Activated naive CD4-positive, alpha-beta T cell treated with anti-CD3 and anti-CD28 coated beads, Interleukin-2, amount 50 U/mL, for 16 hours (primary cell): Measurements from ENCODE around the gene HYPK.

Experiments used
- DNase-seq: peaks from one replicate; pipeline ENCODE4 v3.0.0-alpha.2; 2020

The HYPK gene, protein sequence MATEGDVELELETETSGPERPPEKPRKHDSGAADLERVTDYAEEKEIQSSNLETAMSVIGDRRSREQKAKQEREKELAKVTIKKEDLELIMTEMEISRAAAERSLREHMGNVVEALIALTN

DNA sequence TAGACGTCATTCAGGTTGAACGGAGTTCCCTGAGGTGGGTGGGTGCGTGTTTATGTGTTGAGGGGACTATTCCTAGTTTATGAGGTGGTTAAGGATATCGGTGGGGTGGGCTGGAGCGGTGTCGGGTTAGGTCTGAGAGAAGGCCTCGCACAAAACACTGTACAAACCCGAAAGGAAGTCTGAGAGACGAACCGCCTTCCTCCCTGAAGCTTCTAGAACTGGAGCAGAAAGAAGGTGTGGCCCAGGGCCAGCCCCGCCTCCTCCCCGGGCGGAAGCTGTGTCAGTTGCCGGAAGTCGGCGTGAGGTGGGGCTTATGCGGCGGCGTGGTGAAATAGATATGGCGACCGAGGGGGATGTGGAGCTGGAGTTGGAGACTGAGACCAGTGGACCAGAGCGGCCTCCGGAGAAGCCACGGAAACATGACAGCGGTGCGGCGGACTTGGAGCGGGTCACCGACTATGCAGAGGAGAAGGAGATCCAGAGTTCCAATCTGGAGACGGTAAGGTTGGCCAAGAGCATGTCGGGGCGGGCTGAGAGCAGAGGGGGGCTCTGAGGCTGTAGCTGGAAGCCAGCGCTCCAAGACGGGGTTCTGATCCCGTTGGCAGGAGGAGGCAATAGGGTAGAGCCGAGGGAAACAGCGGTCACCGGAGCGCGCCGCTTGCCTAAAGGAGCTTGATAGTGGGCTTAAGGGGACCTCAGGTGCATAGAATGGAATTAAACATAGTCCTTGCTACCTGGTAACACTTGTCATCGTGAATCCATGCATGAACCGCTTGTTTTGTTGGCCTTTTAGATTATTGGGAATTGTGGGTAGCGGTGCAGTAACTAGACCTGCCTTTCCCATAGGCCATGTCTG is at the start of gene HYPK:
Gene HYPK, plus strand, starts transcription at position 314 of the 856 bp plus-strand sequence. Its CDS starts 24 bp downstream, at position 338.
- DNase-seq = peak; percentile 93

DNA sequence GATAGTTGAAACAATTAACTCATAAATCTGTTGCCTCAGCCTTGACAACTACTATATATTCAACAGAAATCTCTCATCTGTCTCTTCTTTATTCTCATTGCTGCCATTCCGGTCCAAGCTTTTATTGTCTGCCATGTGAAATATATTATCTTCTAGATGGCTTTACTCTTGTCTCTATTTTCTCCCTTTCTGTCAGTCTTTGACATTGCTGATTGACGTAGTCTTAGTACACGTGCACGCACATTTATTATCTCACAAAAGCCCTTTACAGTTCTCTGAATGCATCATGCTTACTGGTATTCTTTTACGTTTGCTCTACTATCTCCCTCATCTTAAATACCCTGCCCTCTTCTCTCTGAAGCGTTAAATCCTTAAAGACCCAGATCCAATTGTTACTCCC is 48.5 kb upstream of the HYPK start:
- no peak for DNase-seq

DNA sequence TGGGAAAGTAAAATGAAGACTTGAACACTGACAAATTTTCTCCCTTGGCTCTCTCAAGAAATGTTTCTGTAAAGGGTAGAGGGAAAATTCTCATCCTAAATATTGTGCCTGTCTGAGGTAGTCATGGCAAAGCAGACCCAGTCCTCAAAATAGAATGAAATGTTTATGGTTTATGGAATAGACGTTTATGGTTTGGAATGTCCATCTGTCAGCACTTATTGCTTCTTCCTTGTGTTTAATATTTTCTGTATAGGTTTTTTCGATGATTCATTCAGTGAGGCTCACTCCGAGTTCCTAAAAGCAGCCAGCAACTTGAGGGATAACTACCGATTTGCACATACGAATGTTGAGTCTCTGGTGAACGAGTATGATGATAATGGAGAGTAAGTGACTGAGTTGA is 37.6 kb upstream of the HYPK start:
- no peak for DNase-seq

DNA sequence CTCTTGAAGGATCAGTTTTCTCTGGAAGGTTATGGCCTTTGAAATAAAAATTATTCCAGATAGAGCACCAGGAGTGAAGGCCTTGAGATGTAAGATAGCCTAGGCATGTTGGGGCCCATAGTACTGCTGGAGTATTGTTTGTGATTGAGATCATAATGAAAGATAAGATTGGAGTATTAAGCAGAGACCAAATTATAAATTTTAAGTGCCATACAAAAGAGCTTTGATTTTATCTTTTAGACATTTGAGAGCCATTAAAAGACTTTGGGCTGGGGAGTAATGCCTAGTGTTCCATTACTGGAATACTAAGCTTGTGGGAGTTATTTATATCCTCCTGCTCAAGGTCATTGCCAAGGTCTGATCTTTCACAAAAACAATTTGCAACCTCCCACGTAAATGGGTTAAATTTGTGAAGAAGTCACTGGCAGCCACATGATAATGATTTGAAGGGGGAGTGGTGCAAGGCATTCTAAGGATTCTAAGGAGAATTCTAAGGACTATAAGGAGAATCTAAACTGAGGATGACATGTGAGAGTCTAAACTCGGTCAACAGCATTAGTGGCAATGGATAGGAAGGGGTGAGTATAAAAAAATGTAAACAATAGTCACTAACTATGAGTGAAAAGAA is 36.5 kb upstream of the HYPK start:
- DNase-seq = no peak

DNA sequence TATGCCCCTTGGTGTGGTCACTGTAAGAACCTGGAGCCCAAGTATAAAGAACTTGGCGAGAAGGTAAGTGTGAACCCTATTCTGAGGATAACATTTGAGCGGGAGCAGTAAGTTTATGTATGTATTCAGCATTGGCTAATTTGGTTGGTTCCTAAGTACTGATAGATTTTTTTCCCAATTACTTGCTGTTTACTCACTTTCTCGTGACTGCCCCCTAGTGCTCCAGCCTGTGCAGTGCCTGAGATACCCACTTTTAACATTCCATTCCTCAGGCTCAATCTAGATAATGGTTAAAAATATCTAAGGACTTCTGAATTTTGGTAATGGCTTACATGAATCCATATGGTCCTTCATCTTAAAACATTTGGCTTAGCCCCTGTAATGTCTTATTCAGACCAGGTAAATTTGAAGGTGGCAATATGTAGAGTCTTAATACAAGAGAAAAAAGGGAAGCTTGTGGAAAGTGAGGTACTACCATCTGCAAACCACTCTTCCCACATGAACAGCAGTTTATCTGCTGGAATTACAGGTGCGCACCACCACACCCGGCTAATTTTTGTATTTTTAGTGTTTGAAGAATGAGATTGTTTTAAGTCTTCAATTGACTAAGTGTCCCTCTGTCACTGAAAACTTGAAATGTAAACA is 30.7 kb upstream of the HYPK start:
- peak; percentile 66 for DNase-seq

DNA sequence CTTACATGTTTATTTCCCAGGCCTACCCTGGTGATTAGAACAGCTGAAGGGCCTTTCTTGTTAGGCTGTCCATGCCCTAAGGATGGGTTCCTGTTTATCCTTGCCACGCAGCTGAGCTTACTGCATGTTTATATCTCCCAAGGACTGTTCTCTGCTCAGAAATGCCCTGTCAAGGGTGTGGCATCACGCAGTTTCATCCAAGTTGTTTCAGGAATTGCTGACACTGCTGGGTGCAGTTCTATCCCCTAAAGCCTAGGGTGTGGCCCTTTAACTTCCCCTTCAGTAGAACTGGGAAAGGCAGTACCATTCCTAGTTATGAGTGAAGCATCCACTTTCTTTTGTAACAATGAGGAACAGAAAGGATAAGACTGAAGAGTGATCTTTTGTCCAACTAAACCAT is 28.6 kb upstream of the HYPK start:
- no peak for DNase-seq

DNA sequence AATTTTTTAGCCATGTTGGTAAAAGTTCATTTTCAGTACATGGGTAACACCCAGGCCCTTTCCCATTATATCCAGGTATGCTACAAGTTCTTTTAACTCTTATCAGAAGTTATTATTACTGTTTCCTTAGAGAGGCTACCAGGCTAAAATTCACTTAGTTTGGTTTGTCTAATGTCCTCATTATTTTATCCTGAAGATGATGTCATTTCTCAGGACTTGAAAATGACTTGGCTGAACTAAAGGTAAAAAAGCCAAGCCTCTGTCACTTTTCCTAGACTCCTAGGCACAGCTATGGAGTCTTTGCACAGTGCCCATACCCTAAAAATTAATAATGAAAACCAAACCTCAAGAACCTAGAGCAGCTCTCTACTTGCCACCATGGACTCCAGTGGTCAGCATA is 27.8 kb upstream of the HYPK start:
- DNase-seq = no peak

DNA sequence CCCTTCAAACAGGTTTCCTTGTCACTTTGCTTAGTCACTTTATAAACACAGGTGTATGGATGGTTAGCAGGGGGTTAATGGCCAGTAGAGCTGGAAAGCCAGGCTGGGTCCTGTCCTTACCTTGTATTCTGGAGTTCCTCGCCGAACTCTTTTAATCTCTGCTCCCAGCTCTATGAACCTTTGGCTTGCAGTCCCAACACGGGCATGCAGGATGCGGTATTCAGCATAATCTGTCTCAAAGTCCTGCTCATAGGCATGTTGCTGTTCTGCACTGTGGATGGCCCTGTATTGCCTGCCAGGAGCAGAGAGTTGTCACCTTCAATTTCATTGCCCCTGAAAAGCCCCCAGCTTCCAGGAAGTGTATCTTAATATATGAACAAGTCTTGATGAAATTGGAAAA is 26.3 kb upstream of the HYPK start:
- DNase-seq = no peak

DNA sequence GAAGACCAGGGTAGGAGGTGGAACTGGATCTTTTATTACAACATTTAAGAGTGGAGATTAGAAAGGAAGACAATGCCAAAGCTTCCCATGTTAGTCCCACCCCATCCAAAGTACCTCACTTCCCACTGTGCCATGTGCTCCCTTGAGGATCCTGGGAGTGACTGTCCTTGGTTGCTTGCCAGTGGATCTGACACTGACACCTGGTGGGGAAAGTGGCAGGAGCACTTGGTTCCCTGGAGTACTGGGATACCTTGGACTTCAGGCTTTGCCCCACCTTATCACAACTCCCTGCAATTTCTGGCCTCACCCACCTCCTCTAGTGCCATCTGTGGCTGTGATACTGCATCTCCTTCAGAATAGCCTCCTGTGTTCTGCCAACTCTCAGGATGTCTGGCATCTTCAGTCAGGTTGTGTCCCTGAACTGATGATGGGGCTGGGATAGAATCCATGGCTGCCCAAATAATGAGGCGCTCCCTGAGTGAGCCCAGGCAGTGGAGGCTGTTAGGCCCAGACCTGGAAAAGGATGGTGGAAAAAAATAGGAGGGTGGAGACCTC is 24.9 kb upstream of the HYPK start:
- DNase-seq = no peak

DNA sequence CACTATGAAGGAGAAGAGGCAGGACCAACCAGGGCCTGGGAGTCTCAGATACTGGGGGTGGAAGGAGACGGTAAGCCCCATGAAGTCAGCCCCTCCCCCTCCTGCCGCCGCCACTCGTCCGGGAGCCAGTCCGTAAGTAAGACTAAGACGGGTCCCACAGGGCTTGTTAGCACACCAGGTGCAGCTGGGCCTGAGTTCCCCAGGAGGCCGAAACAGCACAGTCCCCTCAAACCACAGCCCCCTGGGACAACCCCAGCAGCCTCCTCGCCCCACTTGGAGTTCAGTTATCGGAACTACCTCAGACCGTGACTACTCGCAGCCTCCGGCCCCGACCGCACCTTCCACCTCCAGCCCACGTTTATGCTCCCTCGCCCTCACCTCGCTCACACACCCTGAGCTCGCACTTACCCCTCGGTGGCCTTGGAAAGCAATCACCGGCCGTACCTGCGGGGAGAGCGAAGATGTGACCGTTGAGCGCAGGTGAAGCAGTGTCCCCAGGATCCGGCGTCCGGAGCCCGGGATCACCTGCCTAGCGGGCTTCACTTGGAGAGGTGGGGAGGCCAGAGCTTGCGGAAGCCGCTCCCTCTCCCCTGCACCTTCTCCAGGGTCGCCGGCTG is 24.2 kb upstream of the HYPK start:
- peak; percentile 14 for DNase-seq

DNA sequence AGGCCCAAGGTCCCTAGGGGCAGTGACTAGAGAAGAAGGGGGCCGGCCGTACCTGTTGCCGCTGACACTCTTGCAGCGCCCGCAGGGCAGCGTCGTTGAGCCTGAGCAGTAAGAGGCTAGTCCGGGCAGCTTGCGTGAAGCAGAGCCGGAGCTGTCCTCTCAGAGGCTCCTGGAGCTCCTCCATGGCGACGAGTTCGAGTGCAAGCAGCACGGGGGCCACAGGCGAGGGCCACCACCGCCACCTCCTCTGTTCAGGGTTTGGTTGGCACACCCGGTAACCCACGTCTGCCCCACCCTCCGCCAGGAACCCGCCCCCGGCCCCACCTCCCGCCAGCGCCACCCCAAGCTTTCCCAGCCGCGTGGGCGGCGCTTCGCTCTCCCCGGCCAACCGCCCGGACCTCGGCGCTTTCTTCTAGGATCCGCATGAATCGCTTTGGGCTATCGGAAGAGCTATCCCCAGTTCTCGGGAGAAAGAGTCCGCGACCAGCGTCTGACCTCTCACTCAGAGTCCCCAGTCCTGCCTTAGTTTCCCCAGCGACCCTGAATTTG is 23.6 kb upstream of the HYPK start, which contains the start of gene ELL3:
Gene ELL3, minus strand, starts transcription at position 249 of the 549 bp plus-strand sequence. Its CDS starts 65 bp downstream, at position 184.
- DNase-seq = peak; percentile 71

DNA sequence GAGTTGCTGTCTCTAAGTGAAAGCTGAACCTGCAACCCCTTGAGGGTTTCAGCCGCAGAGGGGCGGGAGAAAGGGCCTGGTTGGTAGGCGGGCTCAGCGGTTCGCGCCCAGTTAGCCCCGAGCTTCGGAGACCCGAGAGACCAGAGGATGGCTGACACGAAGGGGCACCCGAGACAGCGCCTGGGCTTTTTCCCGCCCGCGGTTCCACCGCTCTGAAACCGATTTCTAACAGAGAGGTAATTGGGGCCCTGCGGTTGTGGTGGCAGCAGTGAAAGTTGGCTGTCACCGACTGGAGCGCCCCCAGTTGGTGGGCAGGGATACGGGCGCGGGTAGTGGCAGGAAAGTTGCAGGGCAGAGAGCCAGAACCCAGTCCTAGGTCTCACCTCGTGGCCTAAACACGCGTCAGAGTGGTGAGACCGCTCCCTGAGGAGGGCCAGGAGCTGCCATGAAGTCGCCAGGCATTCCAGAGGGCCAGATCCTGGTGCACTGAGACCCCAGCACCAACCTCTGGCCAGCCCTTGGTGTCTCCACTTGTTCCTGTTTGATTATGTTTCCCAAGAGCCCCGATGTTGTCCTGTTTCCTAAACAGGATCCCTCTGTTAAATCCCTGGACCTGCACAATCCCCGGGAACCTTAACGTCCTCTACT is 23.0 kb upstream of the HYPK start:
- DNase-seq = peak; percentile 85

DNA sequence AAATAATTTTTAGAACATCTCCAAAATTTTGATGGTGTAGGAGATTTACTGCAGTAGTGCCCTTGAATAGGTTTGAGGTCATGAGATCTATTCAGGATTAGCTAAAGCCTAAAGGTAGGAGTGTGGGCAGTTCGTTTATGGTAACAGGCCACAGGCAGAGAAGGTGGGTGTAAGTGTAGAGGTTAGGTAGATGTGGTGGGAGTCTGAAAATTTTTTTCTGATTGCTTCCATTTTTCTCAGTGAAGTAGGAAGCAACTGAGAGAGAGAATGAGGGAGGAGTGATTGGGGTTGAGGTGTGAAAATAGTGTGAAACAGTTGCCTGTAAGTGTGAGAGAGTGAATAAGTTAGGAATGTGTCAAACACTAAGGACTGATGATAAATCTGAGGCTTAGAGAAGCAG is 21.4 kb upstream of the HYPK start:
- DNase-seq = no peak

DNA sequence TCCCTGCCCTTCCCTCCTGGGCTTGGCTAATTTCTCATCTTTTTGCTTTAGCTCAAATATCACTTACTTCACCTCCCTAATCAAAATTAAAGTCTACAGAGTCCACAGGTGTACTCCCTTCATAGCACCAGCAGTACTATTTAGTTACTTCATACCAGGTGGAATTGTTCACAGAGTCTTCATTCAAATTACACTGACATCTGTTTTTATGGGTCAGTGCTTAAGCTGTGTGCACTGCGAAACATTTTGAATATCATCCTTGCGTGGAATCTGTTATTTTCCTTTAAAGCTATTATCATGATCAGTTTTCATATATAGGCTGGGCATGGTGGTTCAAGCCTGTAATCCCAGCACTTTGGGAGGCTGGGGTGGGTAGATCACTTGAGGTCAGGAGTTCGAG is 11.0 kb upstream of the HYPK start:
- no peak for DNase-seq

DNA sequence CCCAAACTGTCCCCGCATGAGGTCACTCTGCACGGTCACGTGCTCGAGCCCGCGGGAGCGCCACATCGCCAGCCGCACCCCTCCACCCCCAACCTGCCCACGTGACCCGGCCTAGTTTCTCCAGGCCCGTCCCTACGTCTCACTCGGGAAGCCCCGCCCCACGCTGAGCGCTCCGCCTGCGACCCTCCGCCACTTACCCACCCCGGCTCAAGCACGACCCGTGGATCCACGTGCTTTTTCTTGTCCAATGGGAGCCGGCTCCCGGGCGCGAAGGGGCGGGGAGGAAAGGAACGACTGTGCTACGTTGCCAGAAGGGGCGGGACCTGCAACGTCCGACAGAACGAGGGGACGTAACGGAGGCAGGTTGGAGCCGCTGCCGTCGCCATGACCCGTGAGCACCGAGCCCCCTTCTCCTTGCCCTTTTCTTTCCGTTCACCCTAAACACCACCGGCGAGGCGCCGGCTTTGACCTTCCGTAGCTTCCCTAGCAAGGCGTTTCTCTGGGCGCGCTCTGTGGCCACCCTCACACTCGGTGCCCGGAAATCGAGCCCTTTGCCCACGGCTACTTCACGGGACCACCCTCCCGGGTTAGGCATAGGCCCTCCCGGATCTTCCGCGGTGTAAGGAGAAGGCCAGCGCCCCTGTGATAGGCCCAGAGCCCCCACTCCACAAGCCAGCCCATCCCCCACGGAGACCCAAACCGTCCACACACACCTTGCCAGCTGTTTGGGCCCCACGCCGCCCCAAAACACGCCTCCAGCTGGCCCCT is 8.2 kb upstream of the HYPK start, which contains the start of gene SERF2:
Gene SERF2, plus strand, starts transcription at position 328 of the 768 bp plus-strand sequence. Its CDS starts 57 bp downstream, at position 385.
- peak; percentile 100 for DNase-seq

DNA sequence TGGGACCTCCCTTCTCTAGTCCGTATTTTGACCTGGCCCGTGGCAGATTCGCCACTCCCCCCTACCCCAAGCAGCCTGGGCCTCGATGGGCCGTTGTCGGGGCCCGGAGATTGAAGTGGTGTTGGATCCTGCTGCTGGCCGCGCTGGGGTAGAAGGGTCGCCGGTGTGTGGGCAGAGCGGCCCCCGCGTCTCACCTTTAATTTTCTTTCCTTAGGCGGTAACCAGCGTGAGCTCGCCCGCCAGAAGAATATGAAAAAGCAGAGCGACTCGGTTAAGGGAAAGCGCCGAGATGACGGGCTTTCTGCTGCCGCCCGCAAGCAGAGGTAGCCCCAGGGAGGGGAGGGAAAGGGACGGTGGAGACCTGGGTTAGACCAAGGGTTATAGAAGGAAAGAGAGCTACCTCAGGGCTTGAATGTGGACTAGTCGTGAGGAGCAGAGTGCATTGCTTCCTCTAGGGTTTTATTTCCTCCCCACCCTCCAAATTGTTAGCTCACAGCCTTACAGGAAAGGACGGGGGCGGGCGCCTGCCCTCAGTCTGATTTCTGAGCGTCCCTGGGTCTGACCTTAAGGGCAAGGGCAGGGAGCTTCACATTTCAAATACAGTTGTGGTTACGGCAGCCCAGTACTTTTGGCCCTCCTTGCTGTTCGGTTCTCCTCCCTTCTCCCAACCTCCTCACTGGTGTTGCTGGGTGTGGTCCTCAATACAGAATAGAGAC is 7.5 kb upstream of the HYPK start:
- DNase-seq = peak; percentile 27

DNA sequence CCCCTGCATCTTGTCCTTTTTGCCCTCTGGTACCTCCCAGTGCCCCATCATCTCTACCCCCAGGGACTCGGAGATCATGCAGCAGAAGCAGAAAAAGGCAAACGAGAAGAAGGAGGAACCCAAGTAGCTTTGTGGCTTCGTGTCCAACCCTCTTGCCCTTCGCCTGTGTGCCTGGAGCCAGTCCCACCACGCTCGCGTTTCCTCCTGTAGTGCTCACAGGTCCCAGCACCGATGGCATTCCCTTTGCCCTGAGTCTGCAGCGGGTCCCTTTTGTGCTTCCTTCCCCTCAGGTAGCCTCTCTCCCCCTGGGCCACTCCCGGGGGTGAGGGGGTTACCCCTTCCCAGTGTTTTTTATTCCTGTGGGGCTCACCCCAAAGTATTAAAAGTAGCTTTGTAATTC is 6.8 kb upstream of the HYPK start:
- DNase-seq = no peak

DNA sequence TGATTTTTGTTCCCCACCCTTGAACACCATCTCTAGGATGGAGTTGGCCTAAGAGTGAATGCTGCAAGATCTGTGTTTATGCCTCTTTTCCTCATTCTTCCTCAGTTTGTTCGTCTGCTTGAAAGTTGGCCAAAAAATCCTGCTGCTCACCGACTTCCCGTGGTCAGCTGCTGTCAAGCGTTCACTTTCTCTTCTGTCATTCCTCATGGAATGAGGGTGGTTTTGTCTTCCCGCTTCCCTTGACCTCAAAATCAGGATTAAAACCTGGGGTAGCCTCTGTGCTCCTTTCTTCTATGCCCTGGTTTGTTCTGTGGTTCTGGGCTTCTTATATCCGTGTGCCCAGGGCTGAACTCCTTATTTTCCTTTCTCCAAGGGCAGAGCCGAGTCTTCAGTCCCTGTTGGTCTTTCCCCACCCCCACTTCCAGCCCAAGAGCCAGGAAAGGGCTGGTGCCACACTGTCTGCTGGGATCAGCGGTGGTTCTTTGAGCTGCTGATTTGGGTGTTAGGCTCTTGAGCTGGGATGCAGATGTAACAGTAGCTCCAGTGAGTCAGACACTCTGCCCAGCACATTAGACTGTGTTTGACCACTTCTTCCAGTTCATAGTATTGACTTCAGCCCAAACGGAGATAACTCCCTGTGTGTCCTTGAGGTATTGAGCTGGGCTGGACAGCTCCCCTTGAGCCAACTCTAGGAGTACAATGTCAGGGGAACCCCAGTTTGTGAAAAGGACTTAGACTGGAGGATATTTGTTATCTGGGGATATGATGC is 5.9 kb upstream of the HYPK start:
- no peak for DNase-seq

DNA sequence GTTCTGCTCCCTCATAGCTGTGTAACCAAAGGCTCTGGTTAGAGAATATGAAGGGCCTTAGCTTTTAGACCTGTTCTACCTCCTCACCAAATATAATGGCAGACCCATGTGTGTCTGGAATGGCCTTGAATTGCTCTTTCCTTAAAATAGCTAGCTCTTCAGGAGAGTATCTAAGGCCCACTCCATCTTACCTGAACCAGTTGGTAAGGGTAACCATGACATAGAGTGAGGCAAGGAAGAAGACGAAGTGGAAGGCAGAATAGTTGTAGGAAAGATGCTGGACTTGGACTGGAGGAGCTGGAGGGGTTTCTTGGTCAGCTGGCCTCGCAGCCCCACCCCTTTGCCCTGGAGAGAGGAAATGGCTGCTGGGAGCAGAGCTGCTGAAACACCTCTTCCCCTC is 5.2 kb upstream of the HYPK start:
- DNase-seq = no peak

DNA sequence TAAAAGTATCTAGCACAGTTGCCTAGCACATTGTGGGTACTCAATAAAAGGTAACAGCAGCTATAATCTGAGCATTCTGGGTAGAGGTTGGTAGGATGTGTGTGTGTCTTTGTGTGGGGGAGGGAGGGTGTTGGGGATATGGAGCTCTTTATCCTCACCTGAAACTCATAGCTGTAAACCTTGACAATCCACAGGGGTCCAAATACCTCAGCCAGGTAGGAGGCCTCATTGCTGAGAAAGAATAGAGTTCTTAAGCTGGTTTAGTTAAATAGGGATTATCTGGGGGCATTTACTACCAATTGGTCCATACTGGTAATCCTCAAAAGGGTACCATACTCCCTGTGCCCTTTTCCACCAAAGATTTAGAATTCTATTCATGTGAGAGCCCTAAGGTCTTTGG is 4.4 kb upstream of the HYPK start:
- no peak for DNase-seq
